WTC11 (cell line): ENCODE results near the gene GRK6. TPM values are rescaled to one million over a fixed set of nuclear protein-coding genes. Genes with fewer than 3 reads are reported as not detected.
A peak's percentile ranks its signal among the peaks of the same experiment; 100 is the strongest.

Experiments
- ATAC-seq: fragments of 200-7000 bp; cut with Tn5 transposase; 2 replicates; pipeline ENCODE4 v1.10.0; 2021; ENCODE audit warnings: mild to moderate bottlenecking, moderate library complexity
- CTCF ChIA-PET: fragments of 300-600 bp; sonication (Branson Sonifier 250); formaldehyde crosslinking; loops from one replicate; lab custom pipeline; 2021; ENCODE audit warnings: antibody characterized with exemption; lab: Charles Lee
- POLR2A ChIA-PET: fragments of 350-600 bp; sonication (Branson Sonifier 250); formaldehyde crosslinking; loops from one replicate; lab custom pipeline; 2021; ENCODE audit warnings: antibody characterized with exemption; lab: Charles Lee
- DNase-seq: peaks from one replicate; pipeline ENCODE4 v3.0.0; 2021; ENCODE audit warnings: low spot score
- H3K27ac Mint-ChIP-seq: 2 replicates; pipeline ENCODE4 v1.8.0; 2021; ENCODE audit warnings: mixed read lengths
- H3K27me3 Mint-ChIP-seq: 2 replicates; pipeline ENCODE4 v1.8.0; 2021; ENCODE audit warnings: low read depth, mild to moderate bottlenecking, moderate library complexity, mixed read lengths
- H3K36me3 Mint-ChIP-seq: 2 replicates; pipeline ENCODE4 v1.8.0; 2021; ENCODE audit warnings: mixed read lengths
- H3K4me1 Mint-ChIP-seq: 2 replicates; pipeline ENCODE4 v1.8.0; 2022; ENCODE audit warnings: mixed read lengths
- H3K4me3 Mint-ChIP-seq: 2 replicates; pipeline ENCODE4 v1.8.0; 2021; ENCODE audit warnings: mild to moderate bottlenecking, moderate library complexity, mixed read lengths
- H3K9me3 Mint-ChIP-seq: 2 replicates; pipeline ENCODE4 v1.8.0; 2021; ENCODE audit warnings: mixed read lengths
- ATF1 ChIP-seq: sonication (generic); formaldehyde crosslinking; IDR thresholded peaks from 2 replicates; pipeline ENCODE4 v1.8.1; 2023; ENCODE audit warnings: mild to moderate bottlenecking, moderate library complexity, missing genetic modification reagents
- CBFB ChIP-seq: sonication (generic); formaldehyde crosslinking; IDR thresholded peaks from 2 replicates; pipeline ENCODE4 v1.8.1; 2022; ENCODE audit warnings: mild to moderate bottlenecking, low read depth, missing genetic modification reagents
- CDX4 ChIP-seq: fragments of 250-450 bp; sonication (Bioruptor Pico); IDR thresholded peaks from 2 replicates; pipeline ENCODE4 v1.9.0; 2021; ENCODE audit warnings: moderate library complexity, mild to moderate bottlenecking, inconsistent platforms, borderline replicate concordance
- EMX1 ChIP-seq: fragments of 250-450 bp; sonication (Bioruptor Pico); IDR thresholded peaks from 2 replicates; pipeline ENCODE4 v1.8.0; 2021; ENCODE audit warnings: mild to moderate bottlenecking
- FOXK1 ChIP-seq: sonication (generic); formaldehyde crosslinking; IDR thresholded peaks from 2 replicates; pipeline ENCODE4 v1.8.0; 2022; ENCODE audit warnings: mild to moderate bottlenecking, moderate library complexity, missing genetic modification reagents
- GABPB1 ChIP-seq: sonication (generic); formaldehyde crosslinking; IDR thresholded peaks from 2 replicates; pipeline ENCODE4 v1.8.1; 2023; ENCODE audit warnings: mild to moderate bottlenecking, missing genetic modification reagents
- HMGA2 ChIP-seq: fragments of 250-450 bp; sonication (Bioruptor Pico); IDR thresholded peaks from 2 replicates; pipeline ENCODE4 v1.4.0; 2021; ENCODE audit warnings: mild to moderate bottlenecking, moderate library complexity
- KAT7 ChIP-seq: sonication (generic); formaldehyde crosslinking; IDR thresholded peaks from 2 replicates; pipeline ENCODE4 v1.8.1; 2023; ENCODE audit warnings: missing genetic modification reagents, mild to moderate bottlenecking, borderline replicate concordance
- MXD4 ChIP-seq: fragments of 250-450 bp; sonication (Bioruptor Pico); IDR thresholded peaks from 2 replicates; pipeline ENCODE4 v1.8.0; 2021; ENCODE audit warnings: mild to moderate bottlenecking, moderate library complexity, borderline replicate concordance
- NFATC4 ChIP-seq: fragments of 250-450 bp; sonication (Bioruptor Pico); IDR thresholded peaks from 2 replicates; pipeline ENCODE4 v1.9.0; 2021; ENCODE audit warnings: mild to moderate bottlenecking
- NFE2L1 ChIP-seq: sonication (generic); formaldehyde crosslinking; IDR thresholded peaks from 2 replicates; pipeline ENCODE4 v1.8.1; 2023; ENCODE audit warnings: missing genetic modification reagents
- NR1H2 ChIP-seq: sonication (generic); formaldehyde crosslinking; IDR thresholded peaks from 2 replicates; pipeline ENCODE4 v1.9.0; 2021; ENCODE audit warnings: mild to moderate bottlenecking, moderate library complexity, missing genetic modification reagents
- NR3C1 ChIP-seq: sonication (generic); formaldehyde crosslinking; conservative IDR thresholded peaks from 2 replicates; pipeline ENCODE4 v1.8.1; 2023; ENCODE audit warnings: low read depth, mild to moderate bottlenecking, missing genetic modification reagents
- PRDM15 ChIP-seq: sonication (generic); formaldehyde crosslinking; IDR thresholded peaks from 2 replicates; pipeline ENCODE4 v1.8.0; 2022; ENCODE audit warnings: missing genetic modification reagents
- PRRX2 ChIP-seq: fragments of 250-450 bp; sonication (Bioruptor Pico); IDR thresholded peaks from 2 replicates; pipeline ENCODE4 v1.8.0; 2021; ENCODE audit warnings: mild to moderate bottlenecking
- RELA ChIP-seq: sonication (generic); formaldehyde crosslinking; IDR thresholded peaks from 2 replicates; pipeline ENCODE4 v1.8.1; 2022; ENCODE audit warnings: missing genetic modification reagents, mild to moderate bottlenecking, borderline replicate concordance
- TEAD4 ChIP-seq: sonication (generic); formaldehyde crosslinking; IDR thresholded peaks from 2 replicates; pipeline ENCODE4 v1.8.0; 2022; ENCODE audit warnings: mild to moderate bottlenecking, missing genetic modification reagents
- USF1 ChIP-seq: sonication (generic); formaldehyde crosslinking; IDR thresholded peaks from 2 replicates; pipeline ENCODE4 v1.8.0; 2022; ENCODE audit warnings: mild to moderate bottlenecking, missing genetic modification reagents
- ZNF219 ChIP-seq: sonication (generic); formaldehyde crosslinking; IDR thresholded peaks from 2 replicates; pipeline ENCODE4 v1.8.0; 2023; ENCODE audit warnings: missing genetic modification reagents, mild to moderate bottlenecking, borderline replicate concordance
- ZNF232 ChIP-seq: sonication (generic); formaldehyde crosslinking; IDR thresholded peaks from 2 replicates; pipeline ENCODE4 v1.8.0; 2022; ENCODE audit warnings: mild to moderate bottlenecking, missing genetic modification reagents
- ZNF396 ChIP-seq: fragments of 250-450 bp; sonication (Bioruptor Pico); IDR thresholded peaks from 2 replicates; pipeline ENCODE4 v1.8.0; 2021; ENCODE audit warnings: mild to moderate bottlenecking, moderate library complexity, borderline replicate concordance
- ZNF423 ChIP-seq: fragments of 250-450 bp; sonication (Bioruptor Pico); IDR thresholded peaks from 2 replicates; pipeline ENCODE4 v2.1.2; 2022; ENCODE audit warnings: mild to moderate bottlenecking, moderate library complexity
- ZNF532 ChIP-seq: fragments of 250-450 bp; sonication (Bioruptor Pico); IDR thresholded peaks from 2 replicates; pipeline ENCODE4 v1.9.0; 2021; ENCODE audit warnings: mild to moderate bottlenecking, borderline replicate concordance
- total RNA-seq: library from RNA; stranded (reverse); gene quantifications from 3 replicates; pipeline ENCODE4 v1.2.3, GENCODE V29; 2021

Gene GRK6
- total RNA-seq, 1 experiment from 2014 or later, result 69.2 TPM

GRCh38 chr5:177397875-177398390 lies 28.5 kb upstream of the GRK6 start:
- H3K27ac Mint-ChIP-seq, result no peak overlapping the region
- POLR2A ChIA-PET, result no interaction called here
- peaks cover 26% of the 10 kb centered on the region for H3K27me3 Mint-ChIP-seq

GRCh38 chr5:177399997-177400868 lies 26.2 kb upstream of the GRK6 start, which contains the start of gene PFN3:
Gene PFN3 (minus strand): TSS chr5:177400661. CDS start chr5:177400576, 85 bp downstream.
- H3K27ac Mint-ChIP-seq, result no peak within 1 kb of the TSS
- peaks cover 47% of the 10 kb centered on the region for H3K27me3 Mint-ChIP-seq

More at GRCh38 chr5:177397875-177398390, 28.5 kb upstream of the GRK6 start:
- DNase-seq, result no peak
- H3K36me3 Mint-ChIP-seq, result no peaks in the 10 kb centered on the region
- TF ChIP-seq PRRX2 (CRISPR knock-in tag) (no peak), ZNF396 (CRISPR knock-in tag) (no peak), FOXK1 (CRISPR knock-in tag) (no peak), NR1H2 (CRISPR knock-in tag) (no peak), NR3C1 (CRISPR knock-in tag) (no peak), ATF1 (CRISPR knock-in tag) (no peak), TEAD4 (CRISPR knock-in tag) (no peak), HMGA2 (CRISPR knock-in tag) (no peak)
- TF ChIP-seq, all 79 proteins: peak for 0
- Mint-ChIP-seq H3K4me1 (peaks cover 30% of the 10 kb centered on the region), H3K9me3 (no peaks in the 10 kb centered on the region), H3K4me3 (no peak overlapping the region)
- CTCF ChIA-PET, result interaction anchor here (1.0 to 1.9 kb wide), 3 partner anchors 27 to 88 kb away, joined by 4 to 7 read pairs (median 5); no protein-coding TSS in a partner anchor
- no peak for ATAC-seq

More at GRCh38 chr5:177399997-177400868, 26.2 kb upstream of the GRK6 start, which contains the start of gene PFN3:
- ATAC-seq (no peak), DNase-seq (peak; percentile 61)
- peaks cover 21% of the 10 kb centered on the region for H3K4me1 Mint-ChIP-seq
- 0 out of 2 replicates have a peak within 1 kb of the TSS, but pooled peaks have one; percentile 24 for H3K4me3 Mint-ChIP-seq
- CTCF ChIA-PET, result interaction anchor here (1.0 to 7.9 kb wide), 6 partner anchors 10 to 91 kb away, joined by 3 to 202 read pairs (median 75); partner anchors contain the start of gene GRK6
- POLR2A ChIA-PET, result no interaction called here
- TF ChIP-seq ZNF219 (no peak), HMGA2 (CRISPR knock-in tag) (no peak), EMX1 (CRISPR knock-in tag) (no peak), ZNF423 (no peak), NR3C1 (CRISPR knock-in tag) (no peak), CDX4 (no peak), RELA (CRISPR knock-in tag) (no peak), CBFB (CRISPR knock-in tag) (no peak), GABPB1 (CRISPR knock-in tag) (no peak), NFE2L1 (CRISPR knock-in tag) (no peak), MXD4 (no peak), ZNF232 (CRISPR knock-in tag) (no peak), PRDM15 (CRISPR knock-in tag) (no peak), ZNF532 (no peak), KAT7 (CRISPR knock-in tag) (no peak), USF1 (no peak), NFATC4 (CRISPR knock-in tag) (no peak)
- TF ChIP-seq, all 79 proteins: peak for 0
- no peaks in the 10 kb centered on the region for H3K9me3 Mint-ChIP-seq
- no peaks in the 10 kb centered on the region for H3K36me3 Mint-ChIP-seq
